ENCODE data around the gene MRPS22. TPM values are rescaled to one million over a fixed set of nuclear protein-coding genes. Genes with fewer than 3 reads are reported as not detected.

Gene MRPS22
- total and polyA plus RNA-seq, 2 donors (not counting 3 experiments of a cell fraction or from before 2014, with no cell fraction given), result 33.8 to 45.6 TPM

DNA sequence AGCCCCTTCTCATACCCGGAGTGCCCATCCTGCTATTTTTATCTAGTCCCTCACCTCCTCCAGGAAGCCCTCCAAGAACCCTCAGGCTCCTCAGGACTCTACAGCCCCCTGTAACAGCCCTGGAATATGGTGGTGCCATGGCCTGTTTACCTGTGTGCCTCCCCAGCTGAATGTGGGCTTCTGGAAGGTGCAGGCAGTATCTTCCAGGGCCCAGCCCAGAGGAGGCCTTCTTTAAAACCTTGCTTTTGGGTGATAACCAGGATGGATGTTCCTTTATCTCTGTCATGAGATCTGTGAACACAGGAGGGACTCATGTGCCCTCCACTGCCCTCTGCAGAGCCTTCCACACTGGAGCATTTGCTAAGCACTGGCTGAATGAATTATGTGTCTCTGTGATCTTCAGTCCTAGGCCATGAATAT is 36.7 kb upstream of the MRPS22 start:
- Histone ChIP-seq H3K9me1 (replicated peaks; ENCODE audit: control insufficient read depth, extremely low read depth, insufficient read depth, low read length) (no peaks in the 10 kb centered on the region), H3K79me2 (ENCODE audit: control insufficient read depth, insufficient read depth, low read length) (no peaks in the 10 kb centered on the region), H3K4me2 (ENCODE audit: insufficient read depth, low read length) (no peak overlapping the region), H3K9me3 (replicated peaks; ENCODE audit: control insufficient read depth, insufficient read depth, low read length) (no peaks in the 10 kb centered on the region), H3K27ac (ENCODE audit: insufficient read depth, low read depth, low read length) (no peak overlapping the region), H3K4me3 (replicated peaks in 1 of 3; ENCODE audit: insufficient read depth in 1 of 3, low read depth in 1 of 3, low read length in 3 of 3) (no peak overlapping the region), H4K20me1 (replicated peaks; ENCODE audit: control insufficient read depth, extremely low read depth, insufficient read depth, low read length) (no peaks in the 10 kb centered on the region), H3K27me3 (ENCODE audit: control insufficient read depth in 2 of 2, insufficient read depth in 2 of 2, low read length in 2 of 2) (no peaks in the 10 kb centered on the region), H3K9ac (replicated peaks; ENCODE audit: extremely low read depth, insufficient read depth, low read length) (no peak overlapping the region), H3K36me3 (ENCODE audit: control insufficient read depth in 2 of 2, extremely low read depth in 1 of 2, insufficient read depth in 2 of 2, low read length in 2 of 2) (no peaks in the 10 kb centered on the region), H3K4me1 (ENCODE audit: control insufficient read depth, extremely low read depth, insufficient read depth, low read length) (no peaks in the 10 kb centered on the region), H2AFZ (ENCODE audit: low read depth, low read length) (no peak overlapping the region)
- no TSS peak for BruUV-seq (replicated peaks)
- CTCF ChIA-PET, result interaction anchor here (1.0 kb wide), 1 partner anchor 195 kb away, joined by 3 read pairs; no protein-coding TSS in a partner anchor
- POLR2A ChIA-PET, result no interaction called here
- DNase-seq (ENCODE audit: low read depth, low spot score) (no peak), FAIRE-seq (no peak)
- TF ChIP-seq, protein P1, sequence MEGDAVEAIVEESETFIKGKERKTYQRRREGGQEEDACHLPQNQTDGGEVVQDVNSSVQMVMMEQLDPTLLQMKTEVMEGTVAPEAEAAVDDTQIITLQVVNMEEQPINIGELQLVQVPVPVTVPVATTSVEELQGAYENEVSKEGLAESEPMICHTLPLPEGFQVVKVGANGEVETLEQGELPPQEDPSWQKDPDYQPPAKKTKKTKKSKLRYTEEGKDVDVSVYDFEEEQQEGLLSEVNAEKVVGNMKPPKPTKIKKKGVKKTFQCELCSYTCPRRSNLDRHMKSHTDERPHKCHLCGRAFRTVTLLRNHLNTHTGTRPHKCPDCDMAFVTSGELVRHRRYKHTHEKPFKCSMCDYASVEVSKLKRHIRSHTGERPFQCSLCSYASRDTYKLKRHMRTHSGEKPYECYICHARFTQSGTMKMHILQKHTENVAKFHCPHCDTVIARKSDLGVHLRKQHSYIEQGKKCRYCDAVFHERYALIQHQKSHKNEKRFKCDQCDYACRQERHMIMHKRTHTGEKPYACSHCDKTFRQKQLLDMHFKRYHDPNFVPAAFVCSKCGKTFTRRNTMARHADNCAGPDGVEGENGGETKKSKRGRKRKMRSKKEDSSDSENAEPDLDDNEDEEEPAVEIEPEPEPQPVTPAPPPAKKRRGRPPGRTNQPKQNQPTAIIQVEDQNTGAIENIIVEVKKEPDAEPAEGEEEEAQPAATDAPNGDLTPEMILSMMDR (IDR thresholded peaks at IDR 0.05; ENCODE audit: extremely low read depth in 1 of 2, insufficient read depth in 1 of 2, low read depth in 1 of 2, low read length in 2 of 2), result no peak
- no peak for TF ChIP-seq JUN (IDR thresholded peaks at IDR 0.05; ENCODE audit: borderline replicate concordance, insufficient read depth, insufficient read length, low read depth)
- TF ChIP-seq POLR2A (IDR thresholded peaks at IDR 0.05; ENCODE audit: low read depth, low read length), result no peak
- no peak for TF ChIP-seq MYC (IDR thresholded peaks at IDR 0.05; ENCODE audit: low read depth, low read length)
- TF ChIP-seq EZH2 (IDR thresholded peaks at IDR 0.05; ENCODE audit: borderline replicate concordance, low read depth, low read length, severe bottlenecking), result no peak
- no peak for TF ChIP-seq GATA2 (IDR thresholded peaks at IDR 0.05; ENCODE audit: insufficient read depth, insufficient read length, low read depth, low read length)
- TF ChIP-seq, protein P2, sequence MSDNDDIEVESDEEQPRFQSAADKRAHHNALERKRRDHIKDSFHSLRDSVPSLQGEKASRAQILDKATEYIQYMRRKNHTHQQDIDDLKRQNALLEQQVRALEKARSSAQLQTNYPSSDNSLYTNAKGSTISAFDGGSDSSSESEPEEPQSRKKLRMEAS (IDR thresholded peaks at IDR 0.05; ENCODE audit: insufficient read depth, insufficient read length), result no peak
- TF ChIP-seq POLR2AphosphoS5 (IDR thresholded peaks at IDR 0.05; ENCODE audit: insufficient read depth, low read depth, low read length), result no peak
- TF ChIP-seq FOS (IDR thresholded peaks at IDR 0.05; ENCODE audit: borderline replicate concordance, insufficient read depth, low read length), result no peak
- dilution Hi-C loops (cut with MboI; ENCODE audit: extremely low pct_ligation_motif_present, low sequenced_read_pairs), result no loop called here
- intact Hi-C loops (cut with micrococcal nuclease), result no loop called here

All from endothelial cell of umbilical vein (primary cell).